Endothelial cell (in vitro differentiated cells): ENCODE results near the gene ADCY5. TPM values are rescaled to one million over a fixed set of nuclear protein-coding genes. Genes with fewer than 3 reads are reported as not detected.

Experiments
- DNase-seq: peaks from one replicate; pipeline ENCODE4 v3.0.0; 2021; ENCODE audit warnings: low spot score
- H3K27ac Mint-ChIP-seq: one replicate; pipeline ENCODE4 v1.8.0; 2021; ENCODE audit warnings: mixed read lengths, inconsistent platforms; ENCODE audit not compliant: unreplicated experiment
- H3K27me3 Mint-ChIP-seq: one replicate; pipeline ENCODE4 v1.8.0; 2021; ENCODE audit warnings: mild to moderate bottlenecking, moderate library complexity, mixed read lengths, inconsistent platforms; ENCODE audit not compliant: unreplicated experiment
- H3K36me3 Mint-ChIP-seq: one replicate; pipeline ENCODE4 v1.8.0; 2021; ENCODE audit warnings: mild to moderate bottlenecking, low read depth, mixed read lengths, inconsistent platforms; ENCODE audit not compliant: unreplicated experiment
- H3K4me1 Mint-ChIP-seq: one replicate; pipeline ENCODE4 v1.8.0; 2021; ENCODE audit warnings: mild to moderate bottlenecking, mixed read lengths, inconsistent platforms; ENCODE audit not compliant: unreplicated experiment
- H3K4me3 Mint-ChIP-seq: one replicate; pipeline ENCODE4 v1.8.0; 2021; ENCODE audit warnings: mild to moderate bottlenecking, mixed read lengths, inconsistent platforms; ENCODE audit not compliant: unreplicated experiment
- H3K9me3 Mint-ChIP-seq: one replicate; pipeline ENCODE4 v1.8.0; 2021; ENCODE audit warnings: mixed read lengths, inconsistent platforms; ENCODE audit not compliant: unreplicated experiment
- total RNA-seq: library from RNA; stranded (reverse); fragmentation: NEBNext Ultra II Directional; extraction: Animal tissue kit (Norgen Biotek cat#: 25700); gene quantifications from one replicate; pipeline ENCODE4 v1.2.1, GENCODE V29; 2021; ENCODE audit not compliant: unreplicated experiment
- TF ChIP-seq, protein P1 (sequence below): fragments of 200-600 bp; sonication (generic); IDR thresholded peaks from one replicate; pipeline ENCODE4 v1.5.0; 2021; ENCODE audit warnings: antibody characterized with exemption; ENCODE audit not compliant: unreplicated experiment

Gene ADCY5
- total RNA-seq, 1 donor from 2014 or later: 1.0 TPM

DNA sequence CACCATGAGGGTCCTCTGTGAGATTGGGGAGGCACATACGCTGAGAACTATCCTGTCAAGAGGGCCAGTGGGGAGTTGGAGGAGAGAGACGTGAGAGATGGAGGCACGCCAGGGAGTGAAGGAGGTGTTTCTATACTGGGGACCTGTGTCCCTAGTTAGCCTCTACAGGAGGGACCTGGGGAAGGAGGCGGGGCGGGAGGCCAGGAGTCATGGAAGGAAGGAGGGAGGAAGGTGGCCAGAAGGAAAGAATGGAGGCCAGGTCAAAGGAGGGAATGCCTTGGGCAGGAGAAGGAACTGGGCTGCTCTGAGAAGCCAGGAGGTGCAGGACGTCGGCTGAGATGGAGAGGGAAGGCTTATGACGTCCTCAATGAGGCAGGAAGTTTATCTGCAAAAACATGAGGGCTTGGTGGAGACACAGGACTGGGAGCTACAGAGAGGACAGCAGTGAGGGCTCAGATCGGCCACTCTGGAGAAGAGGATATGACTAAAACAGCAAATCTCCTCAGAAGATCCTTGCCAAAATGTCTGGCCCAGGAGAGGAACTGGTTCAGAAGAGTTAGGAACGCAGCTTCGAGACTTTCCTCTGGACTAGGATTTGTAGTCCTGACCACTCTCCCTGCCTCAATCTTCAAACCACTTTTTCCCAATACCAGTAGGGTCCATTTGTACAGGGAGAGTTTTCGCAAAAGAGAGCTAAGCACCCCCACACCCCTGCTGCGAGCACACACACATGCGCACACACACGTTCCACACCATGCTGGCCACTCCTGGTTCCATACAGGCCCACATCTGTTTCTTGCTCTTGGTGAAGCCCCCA is 59.9 kb downstream of the ADCY5 start:
- Mint-ChIP-seq H3K9me3 (no peaks in the 10 kb centered on the region), H3K27me3 (peaks cover 11% of the 10 kb centered on the region), H3K36me3 (no peaks in the 10 kb centered on the region), H3K4me3 (no peak overlapping the region), H3K4me1 (peaks cover 31% of the 10 kb centered on the region), H3K27ac (no peak overlapping the region)
- no peak for DNase-seq
- TF ChIP-seq, protein P1, sequence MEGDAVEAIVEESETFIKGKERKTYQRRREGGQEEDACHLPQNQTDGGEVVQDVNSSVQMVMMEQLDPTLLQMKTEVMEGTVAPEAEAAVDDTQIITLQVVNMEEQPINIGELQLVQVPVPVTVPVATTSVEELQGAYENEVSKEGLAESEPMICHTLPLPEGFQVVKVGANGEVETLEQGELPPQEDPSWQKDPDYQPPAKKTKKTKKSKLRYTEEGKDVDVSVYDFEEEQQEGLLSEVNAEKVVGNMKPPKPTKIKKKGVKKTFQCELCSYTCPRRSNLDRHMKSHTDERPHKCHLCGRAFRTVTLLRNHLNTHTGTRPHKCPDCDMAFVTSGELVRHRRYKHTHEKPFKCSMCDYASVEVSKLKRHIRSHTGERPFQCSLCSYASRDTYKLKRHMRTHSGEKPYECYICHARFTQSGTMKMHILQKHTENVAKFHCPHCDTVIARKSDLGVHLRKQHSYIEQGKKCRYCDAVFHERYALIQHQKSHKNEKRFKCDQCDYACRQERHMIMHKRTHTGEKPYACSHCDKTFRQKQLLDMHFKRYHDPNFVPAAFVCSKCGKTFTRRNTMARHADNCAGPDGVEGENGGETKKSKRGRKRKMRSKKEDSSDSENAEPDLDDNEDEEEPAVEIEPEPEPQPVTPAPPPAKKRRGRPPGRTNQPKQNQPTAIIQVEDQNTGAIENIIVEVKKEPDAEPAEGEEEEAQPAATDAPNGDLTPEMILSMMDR: no peak

DNA sequence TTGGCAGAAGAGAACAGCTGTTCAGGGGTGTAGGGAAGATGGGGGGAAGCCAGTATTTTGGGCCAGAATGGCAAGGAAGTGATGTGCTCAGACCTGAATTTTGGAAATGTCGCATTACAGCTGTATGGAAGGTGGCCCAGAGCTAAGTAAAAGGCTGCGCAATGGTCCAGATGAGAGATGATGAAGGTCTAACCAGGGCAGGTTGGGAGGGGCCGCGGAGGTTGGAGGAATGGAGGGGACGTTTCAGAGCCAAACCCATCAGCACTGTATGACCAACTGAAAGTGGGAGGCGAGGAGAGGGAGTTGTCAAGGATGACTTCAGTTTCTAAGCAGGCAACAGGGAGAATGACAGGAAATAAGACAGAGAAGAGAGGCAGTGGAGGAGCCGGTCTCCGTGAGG is 60.8 kb downstream of the ADCY5 start:
- H3K4me3 Mint-ChIP-seq: no peak overlapping the region
- peaks cover 35% of the 10 kb centered on the region for H3K4me1 Mint-ChIP-seq
- H3K36me3 Mint-ChIP-seq: no peaks in the 10 kb centered on the region
- H3K9me3 Mint-ChIP-seq: no peaks in the 10 kb centered on the region
- no peak for DNase-seq
- TF ChIP-seq, protein P1: no peak
- peaks cover 11% of the 10 kb centered on the region for H3K27me3 Mint-ChIP-seq
- H3K27ac Mint-ChIP-seq: no peak overlapping the region

DNA sequence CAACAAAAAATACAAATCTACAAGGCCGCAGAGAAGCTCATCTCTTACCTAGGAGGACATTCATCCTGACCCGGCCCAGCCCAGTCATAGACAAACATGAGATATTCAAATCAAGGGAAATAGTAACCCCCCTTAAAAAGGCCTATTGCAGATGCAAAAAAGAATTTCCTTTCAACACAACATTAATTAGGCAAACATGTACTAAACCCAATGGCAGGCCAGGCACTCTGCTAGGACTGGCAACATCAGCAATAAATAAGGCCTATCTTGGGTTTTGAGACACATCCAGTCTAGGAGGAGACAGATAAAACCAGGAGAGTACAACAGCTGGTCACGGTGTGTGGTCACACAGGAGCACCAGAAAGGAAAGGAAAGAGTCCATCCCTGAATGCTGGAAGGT is 61.4 kb downstream of the ADCY5 start:
- no peak for DNase-seq
- H3K4me1 Mint-ChIP-seq: peaks cover 35% of the 10 kb centered on the region
- TF ChIP-seq, protein P1: no peak
- no peak overlapping the region for H3K27ac Mint-ChIP-seq
- H3K4me3 Mint-ChIP-seq: no peak overlapping the region
- H3K27me3 Mint-ChIP-seq: peaks cover 12% of the 10 kb centered on the region
- no peaks in the 10 kb centered on the region for H3K36me3 Mint-ChIP-seq
- H3K9me3 Mint-ChIP-seq: no peaks in the 10 kb centered on the region

DNA sequence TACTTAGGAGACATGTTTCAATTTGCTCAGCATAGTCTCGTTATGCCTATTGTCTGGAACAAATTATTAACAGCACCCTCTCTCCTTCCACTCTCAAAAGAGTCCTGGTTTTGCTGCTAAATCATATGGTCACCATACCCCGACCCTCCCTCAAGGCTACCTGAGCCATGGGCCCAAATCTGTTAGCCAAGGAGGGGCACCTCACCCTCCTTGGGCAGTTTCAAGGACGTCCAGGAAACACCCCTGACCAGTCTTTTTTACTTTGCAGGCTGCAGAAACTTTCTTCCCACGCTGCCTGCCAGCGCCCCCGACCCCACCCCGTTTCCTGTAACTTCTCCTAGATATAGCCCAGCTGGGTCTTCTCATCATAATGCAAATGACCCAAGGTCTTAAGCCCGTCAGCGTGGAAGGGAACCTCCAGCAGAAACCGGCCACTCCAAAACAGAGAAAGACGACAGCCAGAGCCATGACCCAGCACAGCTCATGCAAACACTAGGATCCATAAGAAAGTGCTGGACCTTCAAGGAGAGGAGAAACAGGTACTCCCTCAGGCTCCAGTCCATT is 62.3 kb downstream of the ADCY5 start:
- H3K4me3 Mint-ChIP-seq: no peak overlapping the region
- no peaks in the 10 kb centered on the region for H3K36me3 Mint-ChIP-seq
- no peaks in the 10 kb centered on the region for H3K9me3 Mint-ChIP-seq
- peaks cover 35% of the 10 kb centered on the region for H3K4me1 Mint-ChIP-seq
- peaks cover 11% of the 10 kb centered on the region for H3K27me3 Mint-ChIP-seq
- no peak for DNase-seq
- H3K27ac Mint-ChIP-seq: no peak overlapping the region
- TF ChIP-seq, protein P1: no peak

DNA sequence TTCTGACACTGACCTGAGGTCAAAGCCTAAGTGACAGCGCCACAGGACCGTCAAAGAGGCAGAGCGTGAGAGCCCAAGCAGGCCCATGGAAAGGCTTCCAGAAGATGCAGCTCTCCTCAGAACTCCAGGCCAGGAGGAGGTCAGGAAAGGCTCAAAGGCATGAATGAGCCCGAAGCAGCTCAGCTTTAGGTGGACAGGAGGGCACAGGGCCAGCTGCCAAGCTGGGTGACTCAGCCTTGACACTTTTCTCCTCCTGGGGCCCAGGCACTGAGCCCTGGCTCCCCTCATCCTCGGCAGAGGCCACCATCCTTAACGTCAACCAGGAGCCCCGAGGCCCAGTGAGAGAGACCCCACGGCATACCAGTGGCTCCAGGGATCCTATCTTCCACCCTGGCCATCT is 62.9 kb downstream of the ADCY5 start:
- DNase-seq: no peak
- Mint-ChIP-seq H3K27ac (no peak overlapping the region), H3K4me3 (no peak overlapping the region), H3K9me3 (no peaks in the 10 kb centered on the region), H3K27me3 (peaks cover 11% of the 10 kb centered on the region), H3K36me3 (no peaks in the 10 kb centered on the region), H3K4me1 (peaks cover 35% of the 10 kb centered on the region)
- TF ChIP-seq, protein P1: no peak
